AG04450 (cell line): ENCODE results near the gene ACTL9. TPM values are rescaled to one million over a fixed set of nuclear protein-coding genes. Genes with fewer than 3 reads are reported as not detected.

Source experiments
- CTCF ChIA-PET: fragments of 300-600, 350-600 bp; formaldehyde crosslinking; extraction: SDS; loops from one replicate; lab custom pipeline; 2022; ENCODE audit warnings: antibody characterized with exemption, inconsistent platforms; lab: Charles Lee
- POLR2A ChIA-PET: fragments of 350-600 bp; formaldehyde crosslinking; extraction: SDS; loops from one replicate; lab custom pipeline; 2021; ENCODE audit warnings: antibody characterized with exemption, inconsistent platforms; lab: Yijun Ruan, JAX
- DNase-seq: peaks from one replicate; pipeline ENCODE4 v3.0.0-alpha.2; 2011; ENCODE audit warnings: low read depth, low spot score
- H3K27ac ChIP-seq: one replicate; pipeline ENCODE4 v1.5.1; 2012; ENCODE audit warnings: low read depth, low read length, control low read depth
- H3K27me3 ChIP-seq: one replicate; pipeline ENCODE4 v1.6.0; 2012; ENCODE audit warnings: low read length; ENCODE audit not compliant: control insufficient read depth, insufficient read depth
- H3K4me3 ChIP-seq: 2 replicates; pipeline ENCODE4 v1.5.1; 2011; ENCODE audit warnings: mild to moderate bottlenecking, low read depth, low read length, control low read depth
- H3K9me3 ChIP-seq: 2 replicates; pipeline ENCODE4 v1.5.1; 2012; ENCODE audit warnings: low read length; ENCODE audit not compliant: control insufficient read depth, insufficient read depth
- polyA plus RNA-seq: library from polyadenylated mRNA; depleted of rRNA; stranded (reverse); fragments of >200 nt; gene quantifications from 2 replicates; pipeline ENCODE4 v1.2.3, GENCODE V29; 2011
- TF ChIP-seq, protein P1 (sequence below): IDR thresholded peaks from 2 replicates; pipeline ENCODE4 v1.5.1; 2011; ENCODE audit warnings: low read depth, low read length, control low read depth, inconsistent platforms

The ACTL9 gene
- polyA plus RNA-seq, 1 experiment = not detected

- Histone ChIP-seq H3K27ac (no peak overlapping the region), H3K4me3 (no peak overlapping the region), H3K9me3 (peaks cover 26% of the 10 kb centered on the region), H3K27me3 (no peaks in the 10 kb centered on the region)
- DNase-seq = no peak
- TF ChIP-seq, protein P1, sequence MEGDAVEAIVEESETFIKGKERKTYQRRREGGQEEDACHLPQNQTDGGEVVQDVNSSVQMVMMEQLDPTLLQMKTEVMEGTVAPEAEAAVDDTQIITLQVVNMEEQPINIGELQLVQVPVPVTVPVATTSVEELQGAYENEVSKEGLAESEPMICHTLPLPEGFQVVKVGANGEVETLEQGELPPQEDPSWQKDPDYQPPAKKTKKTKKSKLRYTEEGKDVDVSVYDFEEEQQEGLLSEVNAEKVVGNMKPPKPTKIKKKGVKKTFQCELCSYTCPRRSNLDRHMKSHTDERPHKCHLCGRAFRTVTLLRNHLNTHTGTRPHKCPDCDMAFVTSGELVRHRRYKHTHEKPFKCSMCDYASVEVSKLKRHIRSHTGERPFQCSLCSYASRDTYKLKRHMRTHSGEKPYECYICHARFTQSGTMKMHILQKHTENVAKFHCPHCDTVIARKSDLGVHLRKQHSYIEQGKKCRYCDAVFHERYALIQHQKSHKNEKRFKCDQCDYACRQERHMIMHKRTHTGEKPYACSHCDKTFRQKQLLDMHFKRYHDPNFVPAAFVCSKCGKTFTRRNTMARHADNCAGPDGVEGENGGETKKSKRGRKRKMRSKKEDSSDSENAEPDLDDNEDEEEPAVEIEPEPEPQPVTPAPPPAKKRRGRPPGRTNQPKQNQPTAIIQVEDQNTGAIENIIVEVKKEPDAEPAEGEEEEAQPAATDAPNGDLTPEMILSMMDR = no peak
- POLR2A ChIA-PET = no interaction called here
- CTCF ChIA-PET = no interaction called here
Observed at GRCh38 chr19:8702350-8702749, 3.8 kb upstream of the ACTL9 start.

GRCh38 chr19:8700956-8701355 is 2.4 kb upstream of the ACTL9 start:
- TF ChIP-seq, protein P1 = no peak
- no peak for DNase-seq
- Histone ChIP-seq H3K9me3 (peaks cover 38% of the 10 kb centered on the region), H3K27me3 (no peaks in the 10 kb centered on the region), H3K4me3 (no peak overlapping the region), H3K27ac (no peak overlapping the region)
- ChIA-PET CTCF (no interaction called here), POLR2A (no interaction called here)

DNA sequence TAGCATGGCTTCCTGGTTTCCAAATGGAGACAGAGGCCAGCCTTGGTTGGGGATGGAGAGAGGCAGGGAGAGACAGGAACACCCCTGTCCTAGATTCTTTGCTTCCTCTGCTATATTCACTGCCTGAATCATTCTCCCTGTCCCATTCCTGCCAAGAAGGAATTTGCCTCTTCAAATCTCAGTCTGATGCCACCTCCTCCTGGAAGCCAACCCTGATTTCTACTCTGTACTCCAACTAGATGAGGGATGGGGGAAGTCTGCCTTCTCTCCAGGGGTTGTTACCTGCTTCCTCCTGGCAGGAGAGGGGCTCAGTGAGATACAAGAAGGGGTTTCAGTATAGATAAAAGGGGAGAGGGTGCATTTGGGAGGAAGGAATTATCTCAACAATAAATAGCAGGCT is 1.3 kb upstream of the ACTL9 start:
- TF ChIP-seq, protein P1 = no peak
- no peak overlapping the region for H3K27ac ChIP-seq
- DNase-seq = no peak
- no peaks in the 10 kb centered on the region for H3K27me3 ChIP-seq
- peaks cover 48% of the 10 kb centered on the region for H3K9me3 ChIP-seq
- ChIA-PET POLR2A (no interaction called here), CTCF (no interaction called here)
- H3K4me3 ChIP-seq = no peak overlapping the region

DNA sequence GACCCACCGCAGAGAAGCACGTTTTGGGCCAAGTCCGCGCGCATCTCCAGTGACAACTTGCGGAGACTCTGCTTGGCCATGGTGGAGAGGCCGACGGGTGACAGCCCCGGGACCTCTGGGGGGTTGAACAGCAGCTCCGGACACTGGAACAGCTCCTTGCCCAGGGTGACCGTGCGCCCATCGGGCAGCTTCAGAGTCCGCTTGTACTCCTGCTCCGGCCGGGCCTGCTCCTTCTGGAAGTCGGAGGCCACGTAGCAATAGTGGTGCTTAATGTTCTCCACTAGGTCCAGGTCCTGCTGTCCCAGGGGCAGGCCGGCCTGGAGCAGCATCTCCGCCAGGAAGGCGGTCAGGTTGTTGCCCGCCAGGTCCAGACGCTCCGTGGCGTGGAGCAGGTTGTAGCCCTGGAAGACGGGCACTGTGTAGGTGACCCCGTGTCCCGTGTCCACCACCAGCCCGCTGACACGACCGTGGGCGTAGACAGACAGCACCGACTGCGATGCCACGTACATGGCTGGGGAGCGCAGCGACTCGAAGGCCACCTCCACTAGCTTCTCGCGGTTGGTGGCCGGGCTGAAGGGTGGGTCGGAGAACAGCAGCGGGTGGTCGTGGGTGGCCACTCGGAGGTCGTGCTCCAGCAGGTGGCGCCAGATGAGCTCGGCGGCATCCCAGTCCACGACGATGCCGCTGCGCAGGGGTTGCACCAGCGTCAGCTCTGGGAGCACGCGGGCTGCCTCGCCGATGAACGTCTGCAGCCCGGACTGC is 743 bp downstream of the ACTL9 start:
- H3K9me3 ChIP-seq = peaks cover 62% of the 10 kb centered on the region
- CTCF ChIA-PET = no interaction called here
- no peak for DNase-seq
- TF ChIP-seq, protein P1 = no peak
- POLR2A ChIA-PET = no interaction called here
- H3K27ac ChIP-seq = no peak overlapping the region
- H3K4me3 ChIP-seq = no peak overlapping the region
- no peaks in the 10 kb centered on the region for H3K27me3 ChIP-seq

GRCh38 chr19:8696993-8697392 is 1.6 kb downstream of the ACTL9 start:
- no peak for DNase-seq
- ChIA-PET POLR2A (no interaction called here), CTCF (no interaction called here)
- Histone ChIP-seq H3K9me3 (peaks cover 59% of the 10 kb centered on the region), H3K4me3 (no peak overlapping the region), H3K27ac (no peak overlapping the region), H3K27me3 (no peaks in the 10 kb centered on the region)
- TF ChIP-seq, protein P1 = no peak
